Cardiac muscle cell (in vitro differentiated cells and primary cell): ENCODE data around the gene IMMP2L. TPM values are rescaled to one million over a fixed set of nuclear protein-coding genes. Genes with fewer than 3 reads are reported as not detected.

Source experiments
- DNase-seq, 2 donors: peaks; one replicate each; pipeline versions ENCODE4 v3.0.0 to v3.0.0-alpha.2; 2010 to 2017; ENCODE audit warnings: low read depth in 1 of 2, low spot score in 1 of 2
- H3K27ac ChIP-seq: fragments of 200-600 bp; sonication (generic); 2 replicates; pipeline ENCODE4 v1.5.1; 2016
- H3K27me3 ChIP-seq: fragments of 200-600 bp; sonication (generic); 2 replicates; pipeline ENCODE4 v1.6.0; 2016; ENCODE audit warnings: control low read depth
- H3K36me3 ChIP-seq: fragments of 200-600 bp; sonication (generic); 2 replicates; pipeline ENCODE4 v1.5.1; 2016; ENCODE audit warnings: control low read depth
- H3K4me1 ChIP-seq: fragments of 200-600 bp; sonication (generic); 2 replicates; pipeline ENCODE4 v1.8.1; 2017; ENCODE audit warnings: low read depth, mild to moderate bottlenecking, mixed run types
- H3K4me3 ChIP-seq: fragments of 200-600 bp; sonication (generic); 2 replicates; pipeline ENCODE4 v1.5.1; 2016; ENCODE audit warnings: mild to moderate bottlenecking
- H3K9me3 ChIP-seq: fragments of 200-600 bp; sonication (generic); 2 replicates; pipeline ENCODE4 v1.5.1; 2017; ENCODE audit warnings: low read depth, mild to moderate bottlenecking, control low read depth
- CTCF ChIP-seq: IDR thresholded peaks from 2 replicates; pipeline ENCODE4 v1.5.1; 2012; ENCODE audit warnings: low read depth, mild to moderate bottlenecking, low read length
- polyA plus RNA-seq: library from polyadenylated mRNA; unstranded; fragments of >200 nt; fragmentation: Nextera tagmentation; extraction: Ambion mirVana; gene quantifications from 2 replicates; pipeline ENCODE4 v1.2.1, GENCODE V29; 2016
- total RNA-seq: library from RNA; depleted of rRNA; stranded (reverse); fragments of >200 nt; gene quantifications from 2 replicates; pipeline ENCODE4 v1.2.3, GENCODE V29; 2016

The IMMP2L gene
- total and polyA plus RNA-seq, 2 experiments from 2014 or later, result 6.0 to 11.9 TPM

- H3K9me3 ChIP-seq, result no peaks in the 10 kb centered on the region
- no peak overlapping the region for H3K4me3 ChIP-seq
- no peaks in the 10 kb centered on the region for H3K27me3 ChIP-seq
- H3K27ac ChIP-seq, result no peak overlapping the region
- DNase-seq, result no peak
- H3K36me3 ChIP-seq, result no peaks in the 10 kb centered on the region
- no peak for TF ChIP-seq CTCF
- H3K4me1 ChIP-seq, result no peaks in the 10 kb centered on the region
Observed at GRCh38 chr7:111371437-111371836, 190.9 kb downstream of the IMMP2L start.

- Histone ChIP-seq H3K27ac (no peak overlapping the region), H3K4me3 (no peak overlapping the region), H3K36me3 (no peaks in the 10 kb centered on the region), H3K9me3 (no peaks in the 10 kb centered on the region), H3K27me3 (no peaks in the 10 kb centered on the region), H3K4me1 (no peaks in the 10 kb centered on the region)
- TF ChIP-seq CTCF, result no peak
- no peak for DNase-seq
Observed at GRCh38 chr7:111370002-111370401, 192.3 kb downstream of the IMMP2L start.

GRCh38 chr7:111368381-111369065, 193.8 kb downstream of the IMMP2L start:
- Histone ChIP-seq H3K27ac (no peak overlapping the region), H3K36me3 (no peaks in the 10 kb centered on the region), H3K9me3 (no peaks in the 10 kb centered on the region), H3K4me3 (no peak overlapping the region), H3K4me1 (no peaks in the 10 kb centered on the region), H3K27me3 (no peaks in the 10 kb centered on the region)
- no peak for DNase-seq
- no peak for TF ChIP-seq CTCF

GRCh38 chr7:111364413-111364812, 197.9 kb downstream of the IMMP2L start:
- no peaks in the 10 kb centered on the region for H3K27me3 ChIP-seq
- DNase-seq, result peak in 1 of 2 donors; percentile 8
- no peak overlapping the region for H3K27ac ChIP-seq
- H3K36me3 ChIP-seq, result no peaks in the 10 kb centered on the region
- peaks cover 6% of the 10 kb centered on the region for H3K4me1 ChIP-seq
- no peak for TF ChIP-seq CTCF
- H3K4me3 ChIP-seq, result no peak overlapping the region
- H3K9me3 ChIP-seq, result no peaks in the 10 kb centered on the region

- Histone ChIP-seq H3K4me1 (peaks cover 6% of the 10 kb centered on the region), H3K4me3 (no peak overlapping the region), H3K27ac (no peak overlapping the region), H3K36me3 (no peaks in the 10 kb centered on the region), H3K27me3 (no peaks in the 10 kb centered on the region), H3K9me3 (no peaks in the 10 kb centered on the region)
- no peak for TF ChIP-seq CTCF
- DNase-seq, result peak in 1 of 2 donors; percentile 21
Observed at GRCh38 chr7:111363099-111363498, 199.2 kb downstream of the IMMP2L start.
